ENCODE measurements around the gene ACSM4. TPM values are rescaled to one million over a fixed set of nuclear protein-coding genes. Genes with fewer than 3 reads are reported as not detected.

ACSM4 gene
- total and polyA plus RNA-seq, 2 of the 13 experiments (the other 11 are each of a cell fraction or from before 2014, with no cell fraction given): not detected

DNA sequence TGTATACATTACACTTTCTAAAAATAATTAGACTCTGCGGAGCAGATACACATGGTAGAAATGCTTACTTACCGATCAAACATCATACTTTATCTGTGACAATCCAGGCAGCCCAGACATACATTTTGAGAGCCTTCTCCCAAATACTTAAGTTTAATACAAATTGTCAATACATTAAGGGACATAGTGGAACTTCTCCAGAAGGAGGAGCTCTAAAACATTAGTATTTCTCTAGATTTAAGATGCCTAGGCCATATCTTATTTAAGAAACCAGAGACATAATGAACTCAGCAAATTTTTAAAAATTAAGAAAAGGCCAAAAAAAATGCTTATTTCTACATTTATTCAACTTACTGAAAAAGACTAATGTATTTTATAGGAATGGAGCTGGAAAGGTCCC is 16.1 kb downstream of the ACSM4 start:
- no peak overlapping the region for H3K4me2 ChIP-seq (ENCODE audit: low read depth, low read length)
- no peaks in the 10 kb centered on the region for H3K9me3 ChIP-seq (ENCODE audit: low read length)
- H2AFZ ChIP-seq (ENCODE audit: low read length): no peak overlapping the region
- no peaks in the 10 kb centered on the region for H4K20me1 ChIP-seq (ENCODE audit: insufficient read depth, low read length)
- H3K9ac ChIP-seq (ENCODE audit: insufficient read depth, low read depth, low read length): no peak overlapping the region
- no peak for FAIRE-seq
- whole genome bisulfite sequencing (ENCODE audit: low lambda C conversion rate): 86% methylated on average over 2 of the region's 2 CpGs
- H3K4me3 ChIP-seq (replicated peaks in 1 of 3; ENCODE audit: insufficient read depth in 1 of 3, low read depth in 2 of 3, low read length in 3 of 3): no peak overlapping the region
- no peaks in the 10 kb centered on the region; a peak in 1 of 5 replicates for H3K27me3 ChIP-seq (ENCODE audit: control insufficient read depth in 1 of 2, insufficient read depth in 2 of 2, low read length in 2 of 2)
- intact Hi-C loops (cut with micrococcal nuclease; ENCODE audit: unreplicated experiment): no loop called here
- ChIA-PET POLR2A (no interaction called here), CTCF (ENCODE audit: low intra/inter-chr PET ratio, low total read pairs) (interaction anchor here (0.6 kb wide), 1 partner anchor 141 kb away, joined by 3 read pairs; no protein-coding TSS in a partner anchor)
- no peaks in the 10 kb centered on the region for H3K4me1 ChIP-seq (ENCODE audit: insufficient read depth, low read length)
- no peak for DNase-seq (ENCODE audit: low spot score)
- no TSS peak for BruUV-seq (replicated peaks)
- H3K36me3 ChIP-seq (replicated peaks in 1 of 2; ENCODE audit: control insufficient read depth in 1 of 2, insufficient read depth in 2 of 2, low read length in 2 of 2): no peaks in the 10 kb centered on the region
- in situ Hi-C loops (cut with HindIII; ENCODE audit: extremely low pct_ligation_motif_present, low pct_unique_long_range_greater_than_20kb): no loop called here
- ATAC-seq: no peak
- no peak overlapping the region for H3K27ac ChIP-seq (ENCODE audit: extremely low read length, insufficient read depth, low read length)
- no peaks in the 10 kb centered on the region for H3K79me2 ChIP-seq (ENCODE audit: insufficient read depth, low read length)
- TF ChIP-seq, protein P1, sequence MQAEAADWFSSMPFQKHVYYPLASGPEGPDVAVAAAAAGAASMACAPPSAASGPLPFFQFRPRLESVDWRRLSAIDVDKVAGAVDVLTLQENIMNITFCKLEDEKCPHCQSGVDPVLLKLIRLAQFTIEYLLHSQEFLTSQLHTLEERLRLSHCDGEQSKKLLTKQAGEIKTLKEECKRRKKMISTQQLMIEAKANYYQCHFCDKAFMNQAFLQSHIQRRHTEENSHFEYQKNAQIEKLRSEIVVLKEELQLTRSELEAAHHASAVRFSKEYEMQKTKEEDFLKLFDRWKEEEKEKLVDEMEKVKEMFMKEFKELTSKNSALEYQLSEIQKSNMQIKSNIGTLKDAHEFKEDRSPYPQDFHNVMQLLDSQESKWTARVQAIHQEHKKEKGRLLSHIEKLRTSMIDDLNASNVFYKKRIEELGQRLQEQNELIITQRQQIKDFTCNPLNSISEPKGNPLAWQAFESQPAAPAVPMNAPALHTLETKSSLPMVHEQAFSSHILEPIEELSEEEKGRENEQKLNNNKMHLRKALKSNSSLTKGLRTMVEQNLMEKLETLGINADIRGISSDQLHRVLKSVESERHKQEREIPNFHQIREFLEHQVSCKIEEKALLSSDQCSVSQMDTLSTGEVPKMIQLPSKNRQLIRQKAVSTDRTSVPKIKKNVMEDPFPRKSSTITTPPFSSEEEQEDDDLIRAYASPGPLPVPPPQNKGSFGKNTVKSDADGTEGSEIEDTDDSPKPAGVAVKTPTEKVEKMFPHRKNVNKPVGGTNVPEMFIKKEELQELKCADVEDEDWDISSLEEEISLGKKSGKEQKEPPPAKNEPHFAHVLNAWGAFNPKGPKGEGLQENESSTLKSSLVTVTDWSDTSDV (CRISPR knock-in tag; IDR thresholded peaks at IDR 0.05): no peak
- TF ChIP-seq, protein P2, sequence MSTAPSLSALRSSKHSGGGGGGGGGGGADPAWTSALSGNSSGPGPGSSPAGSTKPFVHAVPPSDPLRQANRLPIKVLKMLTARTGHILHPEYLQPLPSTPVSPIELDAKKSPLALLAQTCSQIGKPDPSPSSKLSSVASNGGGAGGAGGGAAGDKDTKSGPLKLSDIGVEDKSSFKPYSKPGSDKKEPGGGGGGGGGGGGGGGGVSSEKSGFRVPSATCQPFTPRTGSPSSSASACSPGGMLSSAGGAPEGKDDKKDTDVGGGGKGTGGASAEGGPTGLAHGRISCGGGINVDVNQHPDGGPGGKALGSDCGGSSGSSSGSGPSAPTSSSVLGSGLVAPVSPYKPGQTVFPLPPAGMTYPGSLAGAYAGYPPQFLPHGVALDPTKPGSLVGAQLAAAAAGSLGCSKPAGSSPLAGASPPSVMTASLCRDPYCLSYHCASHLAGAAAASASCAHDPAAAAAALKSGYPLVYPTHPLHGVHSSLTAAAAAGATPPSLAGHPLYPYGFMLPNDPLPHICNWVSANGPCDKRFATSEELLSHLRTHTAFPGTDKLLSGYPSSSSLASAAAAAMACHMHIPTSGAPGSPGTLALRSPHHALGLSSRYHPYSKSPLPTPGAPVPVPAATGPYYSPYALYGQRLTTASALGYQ (CRISPR knock-in tag; IDR thresholded peaks at IDR 0.05): no peak
- TF ChIP-seq SMARCC2 (IDR thresholded peaks at IDR 0.05) (no peak), JDP2 (CRISPR knock-in tag; IDR thresholded peaks at IDR 0.05; ENCODE audit: borderline replicate concordance) (no peak), ZSCAN21 (CRISPR knock-in tag; IDR thresholded peaks at IDR 0.05; ENCODE audit: borderline replicate concordance) (no peak), GATAD1 (CRISPR knock-in tag; IDR thresholded peaks at IDR 0.05) (no peak), ZNF33A (CRISPR knock-in tag; IDR thresholded peaks at IDR 0.05; ENCODE audit: borderline replicate concordance) (no peak), ZFP62 (CRISPR knock-in tag; IDR thresholded peaks at IDR 0.05) (no peak), BRD4 (CRISPR knock-in tag; IDR thresholded peaks at IDR 0.05) (no peak), IRX3 (CRISPR knock-in tag; IDR thresholded peaks at IDR 0.05; ENCODE audit: borderline replicate concordance, low read depth) (no peak), ZNF292 (CRISPR knock-in tag; IDR thresholded peaks at IDR 0.05; ENCODE audit: borderline replicate concordance, low read depth) (no peak), GPN1 (CRISPR knock-in tag; IDR thresholded peaks at IDR 0.05; ENCODE audit: borderline replicate concordance) (no peak), SOX6 (IDR thresholded peaks at IDR 0.05) (no peak), SOX6 (CRISPR knock-in tag; IDR thresholded peaks at IDR 0.05) (no peak)
- TF ChIP-seq, protein P3, sequence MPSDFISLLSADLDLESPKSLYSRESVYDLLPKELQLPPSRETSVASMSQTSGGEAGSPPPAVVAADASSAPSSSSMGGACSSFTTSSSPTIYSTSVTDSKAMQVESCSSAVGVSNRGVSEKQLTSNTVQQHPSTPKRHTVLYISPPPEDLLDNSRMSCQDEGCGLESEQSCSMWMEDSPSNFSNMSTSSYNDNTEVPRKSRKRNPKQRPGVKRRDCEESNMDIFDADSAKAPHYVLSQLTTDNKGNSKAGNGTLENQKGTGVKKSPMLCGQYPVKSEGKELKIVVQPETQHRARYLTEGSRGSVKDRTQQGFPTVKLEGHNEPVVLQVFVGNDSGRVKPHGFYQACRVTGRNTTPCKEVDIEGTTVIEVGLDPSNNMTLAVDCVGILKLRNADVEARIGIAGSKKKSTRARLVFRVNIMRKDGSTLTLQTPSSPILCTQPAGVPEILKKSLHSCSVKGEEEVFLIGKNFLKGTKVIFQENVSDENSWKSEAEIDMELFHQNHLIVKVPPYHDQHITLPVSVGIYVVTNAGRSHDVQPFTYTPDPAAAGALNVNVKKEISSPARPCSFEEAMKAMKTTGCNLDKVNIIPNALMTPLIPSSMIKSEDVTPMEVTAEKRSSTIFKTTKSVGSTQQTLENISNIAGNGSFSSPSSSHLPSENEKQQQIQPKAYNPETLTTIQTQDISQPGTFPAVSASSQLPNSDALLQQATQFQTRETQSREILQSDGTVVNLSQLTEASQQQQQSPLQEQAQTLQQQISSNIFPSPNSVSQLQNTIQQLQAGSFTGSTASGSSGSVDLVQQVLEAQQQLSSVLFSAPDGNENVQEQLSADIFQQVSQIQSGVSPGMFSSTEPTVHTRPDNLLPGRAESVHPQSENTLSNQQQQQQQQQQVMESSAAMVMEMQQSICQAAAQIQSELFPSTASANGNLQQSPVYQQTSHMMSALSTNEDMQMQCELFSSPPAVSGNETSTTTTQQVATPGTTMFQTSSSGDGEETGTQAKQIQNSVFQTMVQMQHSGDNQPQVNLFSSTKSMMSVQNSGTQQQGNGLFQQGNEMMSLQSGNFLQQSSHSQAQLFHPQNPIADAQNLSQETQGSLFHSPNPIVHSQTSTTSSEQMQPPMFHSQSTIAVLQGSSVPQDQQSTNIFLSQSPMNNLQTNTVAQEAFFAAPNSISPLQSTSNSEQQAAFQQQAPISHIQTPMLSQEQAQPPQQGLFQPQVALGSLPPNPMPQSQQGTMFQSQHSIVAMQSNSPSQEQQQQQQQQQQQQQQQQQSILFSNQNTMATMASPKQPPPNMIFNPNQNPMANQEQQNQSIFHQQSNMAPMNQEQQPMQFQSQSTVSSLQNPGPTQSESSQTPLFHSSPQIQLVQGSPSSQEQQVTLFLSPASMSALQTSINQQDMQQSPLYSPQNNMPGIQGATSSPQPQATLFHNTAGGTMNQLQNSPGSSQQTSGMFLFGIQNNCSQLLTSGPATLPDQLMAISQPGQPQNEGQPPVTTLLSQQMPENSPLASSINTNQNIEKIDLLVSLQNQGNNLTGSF (CRISPR knock-in tag; IDR thresholded peaks at IDR 0.05): no peak
- TF ChIP-seq, protein P4, sequence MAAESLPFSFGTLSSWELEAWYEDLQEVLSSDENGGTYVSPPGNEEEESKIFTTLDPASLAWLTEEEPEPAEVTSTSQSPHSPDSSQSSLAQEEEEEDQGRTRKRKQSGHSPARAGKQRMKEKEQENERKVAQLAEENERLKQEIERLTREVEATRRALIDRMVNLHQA (CRISPR knock-in tag; IDR thresholded peaks at IDR 0.05): no peak

Measured in HepG2 (cell line).